Activated CD8-positive, alpha-beta memory T cell treated with anti-CD3 and anti-CD28 coated beads, Interleukin-2, amount 50 U/mL, for 24 hours (primary cell): ENCODE data around the gene SORCS1.

Source experiments
- DNase-seq: peaks from one replicate; pipeline ENCODE4 v3.0.0-alpha.2; 2020; ENCODE audit errors: extremely low read depth

Gene SORCS1

DNA sequence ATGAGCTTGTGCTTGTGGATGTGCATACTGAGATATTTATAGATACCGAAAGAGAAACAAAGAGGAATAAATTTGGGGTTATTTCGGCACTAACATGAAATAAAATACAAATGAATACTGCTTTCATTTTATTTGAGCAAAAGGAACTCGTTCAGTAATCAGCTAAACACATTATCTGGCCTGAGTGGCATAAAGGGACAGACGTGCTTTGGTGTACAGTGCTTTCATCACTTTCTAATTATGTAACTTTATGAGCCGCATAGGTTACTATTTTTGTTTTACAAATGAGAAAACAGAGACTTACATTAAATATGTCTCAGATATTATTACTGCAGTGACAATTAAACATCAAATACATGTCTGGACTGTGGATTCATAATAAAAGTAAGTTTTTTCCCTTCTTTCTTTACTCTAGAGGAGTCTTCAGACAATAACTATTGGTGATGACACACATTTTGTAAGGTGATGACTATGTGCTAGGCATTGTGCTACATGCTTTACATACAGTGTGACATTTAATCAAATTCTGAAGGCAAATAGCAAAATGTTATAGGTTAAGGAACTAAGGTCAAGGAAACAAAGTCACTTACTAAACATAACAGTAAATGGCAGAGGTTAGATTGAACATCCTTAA lies 503.3 kb downstream of the SORCS1 start:
- no peak for DNase-seq

DNA sequence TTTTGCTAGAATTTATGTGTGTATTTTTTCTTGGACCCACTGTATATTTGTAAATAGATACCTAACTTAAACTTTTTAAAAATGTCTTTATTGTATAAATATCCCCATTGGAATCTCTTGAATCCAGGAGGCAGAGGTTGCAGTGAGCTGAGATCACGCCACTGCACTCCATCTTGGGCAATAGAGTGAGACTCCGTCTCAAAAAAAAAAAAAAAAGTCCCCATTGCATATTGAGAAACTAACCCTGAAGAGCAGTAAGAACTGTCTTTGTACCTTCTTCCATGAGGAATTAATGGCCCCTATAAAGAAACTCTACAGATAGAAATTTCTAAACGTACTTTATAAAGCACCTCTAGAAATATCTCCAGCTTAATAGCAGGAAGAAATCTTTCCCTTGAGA lies 504.0 kb downstream of the SORCS1 start:
- no peak for DNase-seq

DNA sequence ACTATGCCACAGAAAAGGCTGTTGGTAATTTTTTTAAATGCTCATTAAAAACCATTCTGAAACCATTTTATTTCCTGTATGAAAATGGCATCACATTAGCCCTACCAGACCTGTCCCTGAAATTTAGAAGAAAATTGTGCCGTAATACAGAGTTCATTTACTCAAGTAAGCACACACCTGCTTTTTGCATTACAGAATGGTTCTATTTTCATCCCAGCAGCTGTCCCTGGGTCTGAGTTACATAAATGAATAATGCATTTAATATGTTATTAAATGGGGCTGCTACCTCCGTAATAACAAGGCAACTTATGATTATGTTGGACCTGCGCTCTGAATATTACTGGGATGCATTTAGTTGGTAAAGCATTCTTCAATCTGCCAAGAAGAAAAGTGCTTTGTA lies 508.9 kb downstream of the SORCS1 start:
- no peak for DNase-seq

DNA sequence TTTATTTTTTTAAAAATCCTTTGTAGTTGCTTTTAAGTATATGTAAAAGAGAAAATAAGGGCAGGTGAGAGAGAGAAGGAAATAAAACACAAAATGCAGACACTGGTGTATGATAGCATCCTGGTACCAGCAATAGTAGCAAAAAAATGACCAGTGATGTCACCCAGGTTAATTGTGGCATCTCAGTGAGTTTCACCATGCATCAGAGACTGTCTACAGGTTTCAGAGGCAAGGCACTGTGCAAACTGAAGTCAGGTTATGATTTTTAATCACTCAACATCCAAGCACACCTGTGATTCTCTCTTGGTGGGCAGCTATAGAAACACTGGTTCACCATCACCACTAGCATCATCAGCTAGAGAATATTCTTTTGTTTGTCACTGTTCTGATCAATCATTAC lies 509.3 kb downstream of the SORCS1 start:
- no peak for DNase-seq

DNA sequence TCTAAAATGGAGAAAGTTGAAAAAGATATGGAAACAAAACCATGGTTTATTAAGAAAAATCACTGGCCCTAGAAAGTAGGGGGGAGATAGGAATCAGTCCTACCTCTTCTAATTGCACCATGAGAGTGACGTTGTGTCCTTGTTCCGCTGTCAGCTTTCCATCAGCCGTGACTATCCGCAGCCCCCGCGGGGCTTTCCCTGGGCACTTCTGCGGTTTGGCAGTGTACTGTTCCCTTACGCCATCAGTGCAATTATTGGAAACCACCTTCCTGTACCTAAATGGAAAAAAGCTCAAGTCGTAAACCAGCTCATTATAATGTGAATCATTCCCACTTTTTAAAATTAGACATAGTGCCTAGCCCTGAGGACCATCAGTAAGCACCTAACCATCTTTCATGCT lies 512.2 kb downstream of the SORCS1 start:
- no peak for DNase-seq

DNA sequence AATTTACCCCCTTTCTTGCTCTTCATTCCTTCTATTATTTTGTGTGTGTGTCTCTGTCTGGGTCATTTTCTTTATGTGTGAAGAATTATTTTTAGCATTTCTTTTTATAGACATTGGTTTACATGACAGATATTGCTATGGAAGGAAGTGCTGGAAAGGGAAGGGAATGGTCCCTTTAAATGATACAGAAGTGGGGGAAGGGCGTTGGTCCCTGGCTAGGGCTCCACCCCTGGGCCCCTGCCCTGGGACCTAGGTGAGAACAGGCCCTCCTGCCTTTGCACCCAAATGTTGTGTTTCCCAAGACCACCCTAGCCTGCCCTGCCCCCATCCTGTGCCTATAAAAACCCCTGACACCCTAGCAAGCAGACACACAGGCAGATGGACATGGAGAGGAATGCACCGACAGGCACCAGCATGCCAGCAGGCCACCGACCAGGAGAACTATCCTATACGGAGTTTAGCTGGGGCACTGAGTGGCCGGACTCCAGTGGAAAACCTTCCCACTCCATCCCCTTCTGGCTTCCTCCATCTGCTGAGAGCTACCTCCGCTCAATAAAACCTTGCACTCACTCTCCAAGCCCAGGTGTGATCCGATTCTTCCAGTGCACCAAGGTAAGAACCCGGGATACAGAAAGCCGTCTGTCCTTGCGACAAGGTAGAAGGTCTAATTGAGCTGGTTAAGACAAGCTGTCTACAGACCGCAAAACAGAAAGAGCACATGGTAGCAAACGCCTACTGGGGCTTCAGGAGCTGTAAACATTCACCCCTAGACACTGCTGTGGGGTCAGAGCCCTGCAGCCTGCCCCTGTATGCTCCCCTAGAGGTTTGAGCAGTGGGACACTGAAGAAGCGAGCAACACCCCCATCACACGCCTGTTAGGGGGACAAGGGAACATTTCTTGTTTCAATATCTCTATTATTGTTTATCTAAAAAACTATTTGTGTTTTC lies 515.7 kb downstream of the SORCS1 start:
- DNase-seq, result no peak

DNA sequence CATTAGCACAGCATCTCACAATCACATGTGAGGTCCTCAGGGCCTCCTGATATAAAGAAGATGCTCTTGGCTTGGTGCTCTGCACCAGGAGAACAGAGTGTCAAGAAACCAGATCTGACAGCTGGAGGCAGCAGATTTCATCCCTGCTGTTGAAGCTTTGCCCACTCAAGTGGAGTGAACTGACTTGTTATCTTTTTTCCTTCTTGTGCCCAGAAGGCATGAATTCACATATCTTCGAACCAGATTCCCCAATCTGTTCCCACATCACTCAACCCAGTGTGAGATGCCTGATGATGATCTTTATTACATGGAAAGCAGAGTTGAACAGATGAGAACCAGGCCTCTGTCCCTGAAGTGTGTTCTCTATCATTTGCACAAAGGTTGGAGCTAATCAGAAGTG lies 521.0 kb downstream of the SORCS1 start:
- DNase-seq, result no peak

DNA sequence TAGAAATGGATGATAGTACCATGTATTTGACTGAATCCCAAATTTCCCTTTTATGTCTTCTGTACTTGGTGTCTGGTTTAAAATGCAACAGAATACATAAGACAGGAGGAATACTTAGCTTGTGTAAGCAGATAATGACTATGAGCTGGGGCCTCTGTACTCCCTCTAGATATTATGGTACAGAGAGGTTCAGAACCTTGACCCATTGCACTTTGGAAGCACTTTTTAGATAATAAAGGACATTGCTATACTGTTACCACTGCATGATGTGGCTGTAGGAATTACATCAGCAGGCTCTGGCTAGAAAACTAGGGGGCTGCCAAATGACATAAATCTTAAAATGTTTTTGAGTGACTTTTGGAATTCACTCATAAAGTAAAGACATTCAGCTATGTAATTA lies 526.6 kb downstream of the SORCS1 start:
- DNase-seq, result no peak

DNA sequence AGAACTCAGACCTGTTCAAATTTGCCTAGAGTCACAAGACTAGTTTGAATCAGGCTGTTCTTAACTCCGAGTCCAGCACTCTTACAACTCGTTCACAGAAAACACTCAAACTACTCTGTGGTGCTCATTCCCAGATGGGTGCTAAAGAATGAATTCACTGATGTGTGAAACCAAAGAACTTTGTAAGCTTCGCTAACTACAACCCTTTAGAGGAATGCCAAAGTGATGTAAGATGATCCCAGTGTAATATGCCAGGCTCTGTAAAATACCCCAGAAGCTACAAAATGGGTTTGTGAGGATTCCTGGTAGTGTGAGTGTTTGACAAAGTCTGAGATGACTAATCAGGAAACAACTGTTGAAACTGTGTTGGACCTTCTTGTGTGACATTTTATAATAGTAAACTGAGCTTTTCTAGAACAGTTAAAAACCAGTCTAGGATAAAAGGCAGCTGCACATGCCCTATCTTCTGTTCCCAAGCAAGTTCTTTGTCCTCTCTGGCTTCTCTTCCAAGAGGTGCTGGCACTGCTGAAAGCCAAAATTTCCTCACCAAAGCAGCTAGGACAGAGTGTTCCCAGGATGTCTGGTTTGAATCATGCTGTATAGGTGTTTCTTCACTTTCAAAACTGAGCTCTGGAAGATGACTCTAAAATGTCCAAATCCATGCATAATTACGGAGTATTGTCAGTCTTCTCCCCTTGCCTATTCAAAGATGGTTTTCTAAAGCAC lies 527.6 kb downstream of the SORCS1 start:
- no peak for DNase-seq

DNA sequence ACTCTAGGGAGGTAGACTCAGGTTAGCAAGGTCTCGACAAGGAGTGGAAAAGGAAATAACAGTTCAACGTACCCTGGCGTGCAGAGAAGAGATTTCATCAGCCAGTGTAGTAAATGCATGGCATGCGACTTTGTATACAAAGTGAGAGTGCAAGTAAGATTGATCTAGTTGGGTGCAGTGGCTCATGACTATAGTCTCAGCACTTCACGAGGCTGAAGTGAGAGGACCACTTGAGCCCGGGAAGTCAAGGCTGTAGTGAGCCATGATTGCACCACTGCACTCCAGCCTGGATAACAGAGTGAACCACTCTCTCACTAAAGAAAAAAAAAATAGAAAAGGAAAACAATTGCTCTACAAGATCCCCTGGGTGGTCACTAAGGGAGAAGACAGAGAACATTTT lies 528.6 kb downstream of the SORCS1 start:
- no peak for DNase-seq

DNA sequence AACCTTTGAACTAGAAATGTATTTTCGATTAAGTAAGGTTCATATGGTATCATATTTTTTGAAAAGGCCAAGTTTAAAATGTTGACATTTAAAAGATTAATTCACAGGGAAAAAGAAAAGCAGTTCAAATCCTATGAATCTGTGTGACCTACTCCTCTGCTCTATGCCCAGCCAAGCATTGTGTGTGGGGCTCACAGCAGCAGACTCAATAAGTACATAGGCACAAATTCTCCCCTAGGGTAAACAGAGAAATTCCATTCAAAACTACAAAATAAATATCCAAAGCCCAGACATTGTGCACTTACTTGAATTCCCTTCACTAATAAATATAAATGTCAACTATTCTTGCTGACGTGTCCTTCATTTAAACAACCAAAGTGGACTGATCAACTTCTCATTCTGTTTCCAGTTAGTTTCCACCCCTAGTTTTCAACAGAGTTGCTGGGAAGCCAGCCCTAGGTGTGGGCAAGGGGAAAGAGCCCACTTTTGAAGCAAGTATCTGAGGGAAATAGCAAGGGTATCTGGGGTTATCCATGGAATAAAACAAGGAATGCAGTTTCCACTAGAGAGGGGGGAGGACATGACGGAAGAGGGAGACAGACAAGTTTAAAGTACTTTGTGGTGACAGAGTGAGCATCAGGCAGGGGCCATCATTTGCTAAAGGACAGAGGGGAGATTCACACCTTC lies 533.3 kb downstream of the SORCS1 start:
- DNase-seq, result no peak

DNA sequence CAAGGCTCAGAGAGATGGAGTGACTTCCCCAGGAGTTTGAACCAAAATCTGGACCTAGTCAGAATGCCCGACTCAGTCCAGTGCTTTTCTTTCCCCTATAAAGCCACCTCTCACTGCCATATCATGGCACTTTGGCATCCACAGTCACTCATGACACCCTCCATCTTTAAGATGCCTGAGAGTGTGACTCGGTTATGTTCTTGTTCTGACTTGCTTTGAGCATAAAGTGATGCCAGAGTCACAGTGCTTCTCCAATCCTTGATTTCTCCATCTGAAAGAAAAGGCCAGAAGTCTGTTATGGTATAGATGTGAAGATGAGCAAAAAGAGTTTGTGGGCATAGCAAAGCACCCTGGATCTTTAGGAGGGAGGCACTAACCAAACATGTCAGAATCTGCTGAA lies 538.1 kb downstream of the SORCS1 start:
- DNase-seq, result no peak

DNA sequence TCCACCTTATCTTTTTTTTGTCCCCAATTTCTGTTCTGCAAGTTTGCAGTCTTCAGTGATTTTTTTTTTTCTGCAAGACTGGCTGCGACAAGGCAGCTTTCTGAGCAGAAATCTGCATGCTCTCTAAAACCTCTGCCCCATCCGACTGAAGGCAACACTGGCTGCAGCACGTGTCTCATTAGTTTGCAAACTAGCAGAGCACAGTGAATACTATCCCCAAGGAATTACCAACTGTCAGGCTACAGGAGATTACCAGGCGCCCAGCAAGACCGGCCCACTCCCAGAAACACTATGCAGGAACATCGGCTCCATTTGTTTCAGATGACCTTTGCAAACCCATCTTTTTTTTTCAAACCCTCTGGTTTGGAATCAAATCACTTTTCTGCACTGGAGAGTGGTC lies 538.8 kb downstream of the SORCS1 start:
- no peak for DNase-seq

DNA sequence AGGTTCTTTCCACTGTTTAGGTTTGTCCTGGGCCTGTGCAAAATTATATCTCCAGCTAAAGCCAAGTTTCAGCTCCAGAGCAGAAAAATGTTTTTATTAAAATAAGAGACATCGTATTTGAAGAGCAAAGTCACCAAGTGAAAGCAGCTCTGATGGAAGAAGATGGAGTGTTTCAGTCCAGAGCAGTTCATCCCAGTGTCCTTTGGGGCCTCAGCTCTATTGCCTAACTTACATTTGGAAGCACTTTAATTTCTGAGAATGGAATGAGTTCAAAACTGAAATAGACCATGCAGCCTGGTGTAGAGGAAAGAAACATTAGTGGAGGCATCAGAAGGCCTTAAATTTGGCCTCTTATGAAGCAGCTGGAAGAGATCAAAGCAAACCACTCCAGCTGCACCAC lies 545.2 kb downstream of the SORCS1 start:
- DNase-seq, result no peak

DNA sequence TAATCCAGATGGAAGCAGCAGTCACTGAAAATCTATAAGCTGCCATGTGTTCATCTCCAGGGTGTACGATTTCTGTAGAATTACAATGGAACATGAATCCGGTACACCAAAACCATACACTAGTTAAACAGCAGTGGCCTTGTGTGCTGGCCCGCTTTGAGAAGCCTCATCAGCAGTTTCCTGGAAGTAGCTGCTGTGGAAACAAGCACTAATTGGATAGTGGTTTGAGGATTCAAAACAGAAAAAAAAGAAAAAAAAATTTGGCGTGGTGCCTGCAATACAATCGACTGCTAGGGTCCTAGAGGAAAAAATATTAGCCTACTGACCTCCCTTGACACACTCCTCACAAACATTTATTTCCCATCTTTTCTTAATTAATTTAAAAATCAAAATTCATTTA lies 545.9 kb downstream of the SORCS1 start:
- DNase-seq, result no peak

DNA sequence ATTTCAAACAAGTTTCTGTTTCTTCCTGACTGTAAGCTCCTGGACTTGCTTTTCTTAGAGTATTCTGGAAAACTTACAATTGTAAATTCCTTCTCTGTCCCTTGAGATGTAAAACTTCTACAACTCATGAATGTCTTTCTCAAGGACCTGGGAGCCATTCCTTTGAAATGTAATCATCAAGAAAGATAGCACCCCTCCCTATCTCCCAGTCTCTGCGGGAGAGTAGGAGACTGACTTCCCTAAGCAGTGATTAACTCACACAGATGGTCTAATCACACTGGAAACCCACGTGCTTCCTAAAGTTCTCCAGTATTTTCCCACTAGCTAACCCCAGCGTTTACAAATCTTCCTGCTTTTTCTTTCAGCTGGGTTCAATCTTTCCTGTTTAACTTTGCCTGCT lies 549.4 kb downstream of the SORCS1 start:
- no peak for DNase-seq

DNA sequence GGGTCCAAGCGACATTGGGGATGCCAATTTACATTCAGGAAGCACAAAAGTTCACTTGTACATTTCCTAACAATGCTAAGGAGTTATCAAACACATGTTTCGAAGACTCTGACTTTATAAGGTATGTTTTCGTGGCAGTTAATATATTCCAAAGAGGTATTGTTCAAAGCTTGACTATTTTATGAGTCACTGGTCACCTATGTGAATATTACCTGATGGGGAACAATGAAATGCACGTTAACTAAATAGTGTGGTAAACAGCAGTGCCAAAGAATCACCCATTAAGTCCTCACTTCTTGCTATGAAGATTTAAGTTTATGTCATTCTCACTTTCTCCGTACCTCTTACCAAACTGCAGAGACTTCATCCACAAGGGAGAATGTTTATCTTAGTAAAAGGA lies 550.2 kb downstream of the SORCS1 start:
- DNase-seq, result no peak

DNA sequence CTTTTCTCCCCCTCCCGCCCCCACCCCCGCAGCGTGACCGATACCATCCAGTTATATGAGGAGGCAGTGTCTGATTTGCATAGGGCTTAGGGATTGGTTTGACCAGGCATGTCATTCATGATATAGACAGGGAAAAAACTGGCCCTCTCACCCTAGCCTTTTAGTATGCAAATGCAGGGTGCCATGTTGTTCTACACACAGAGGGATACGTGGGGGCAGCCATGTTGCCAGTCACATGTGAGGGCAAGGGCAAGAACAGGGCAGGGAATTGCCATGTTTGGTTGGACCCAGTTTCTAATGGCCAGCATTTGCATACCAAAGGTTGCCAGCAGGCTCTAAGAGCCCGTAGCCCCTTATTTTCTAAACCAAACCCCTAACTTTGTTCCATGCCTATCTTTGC lies 552.1 kb downstream of the SORCS1 start:
- DNase-seq, result no peak

DNA sequence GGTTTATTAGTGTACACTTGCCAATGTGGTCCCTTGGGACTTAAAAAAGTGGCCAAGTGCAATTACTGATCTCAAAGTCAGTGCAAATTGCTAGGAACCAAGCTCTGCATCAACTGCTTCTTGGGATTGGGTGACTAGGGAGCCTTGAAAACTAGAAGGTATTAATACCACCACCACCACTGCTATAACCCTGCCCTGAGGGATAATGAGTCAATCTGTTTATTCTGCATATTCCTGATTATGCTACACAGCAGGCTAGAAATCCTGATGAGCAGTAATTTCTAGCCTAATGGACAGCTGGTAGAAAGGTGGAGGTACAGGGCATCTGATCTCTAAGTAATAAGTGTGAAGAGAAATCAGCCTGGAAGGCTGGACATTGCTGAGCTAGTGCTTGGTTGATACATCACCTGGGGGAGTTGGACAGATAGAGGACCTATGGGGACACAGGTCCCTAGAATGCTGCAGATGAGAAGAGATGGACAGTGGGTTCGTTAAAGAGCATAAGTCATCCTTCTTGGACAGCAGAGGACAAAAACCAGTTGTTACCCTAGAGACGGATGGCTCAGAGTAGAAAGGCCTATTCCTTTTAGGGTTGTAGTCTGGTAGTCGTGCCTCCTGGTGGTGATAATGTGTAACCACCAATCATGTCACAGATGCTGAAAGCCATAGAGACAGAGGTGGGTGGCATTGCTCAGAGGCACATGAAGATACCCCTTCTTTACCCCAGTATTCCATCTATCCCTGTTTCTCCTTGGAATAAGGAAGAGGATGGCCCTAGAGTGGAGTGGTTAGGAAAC lies 554.8 kb downstream of the SORCS1 start:
- DNase-seq, result no peak

DNA sequence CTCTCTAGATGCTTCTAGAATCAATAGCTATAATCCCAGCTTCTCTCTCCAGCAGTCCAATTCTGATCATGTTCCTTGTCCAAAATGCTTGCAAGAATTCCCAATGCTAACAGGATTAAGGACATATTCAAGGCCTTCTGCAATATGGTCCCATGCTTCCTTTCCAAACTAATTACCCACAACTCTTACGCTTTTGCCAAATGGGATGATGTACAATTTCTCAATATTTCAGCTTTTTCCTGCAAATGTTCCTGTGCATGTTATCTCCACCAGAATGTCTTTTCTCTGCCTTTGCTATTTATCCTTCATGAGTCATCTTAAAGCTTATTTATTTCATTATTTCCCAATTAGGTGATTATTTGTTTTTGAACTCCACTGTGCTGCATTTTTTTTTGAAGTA lies 556.4 kb downstream of the SORCS1 start:
- DNase-seq, result no peak

DNA sequence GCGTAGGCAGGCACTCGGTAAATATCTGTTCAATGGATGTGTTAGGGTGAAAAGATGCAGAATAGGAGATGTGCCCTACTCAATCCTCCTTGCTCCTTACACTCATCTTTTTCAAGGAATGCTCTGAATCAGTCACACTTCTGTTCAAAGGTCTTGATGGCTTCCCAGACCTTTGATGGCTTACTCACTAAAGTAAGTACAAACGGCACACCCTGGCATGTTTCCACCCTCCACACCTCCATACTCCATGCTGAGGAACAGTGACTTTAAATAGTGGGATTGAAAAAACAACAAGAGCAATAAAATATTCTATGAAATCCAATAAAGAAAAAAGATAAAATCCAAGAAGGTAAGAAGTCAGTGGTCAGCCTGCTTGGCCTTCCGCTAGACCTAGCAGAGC lies 569.2 kb downstream of the SORCS1 start:
- no peak for DNase-seq
